Measurements from ENCODE around the gene PXMP4.

Gene PXMP4

DNA sequence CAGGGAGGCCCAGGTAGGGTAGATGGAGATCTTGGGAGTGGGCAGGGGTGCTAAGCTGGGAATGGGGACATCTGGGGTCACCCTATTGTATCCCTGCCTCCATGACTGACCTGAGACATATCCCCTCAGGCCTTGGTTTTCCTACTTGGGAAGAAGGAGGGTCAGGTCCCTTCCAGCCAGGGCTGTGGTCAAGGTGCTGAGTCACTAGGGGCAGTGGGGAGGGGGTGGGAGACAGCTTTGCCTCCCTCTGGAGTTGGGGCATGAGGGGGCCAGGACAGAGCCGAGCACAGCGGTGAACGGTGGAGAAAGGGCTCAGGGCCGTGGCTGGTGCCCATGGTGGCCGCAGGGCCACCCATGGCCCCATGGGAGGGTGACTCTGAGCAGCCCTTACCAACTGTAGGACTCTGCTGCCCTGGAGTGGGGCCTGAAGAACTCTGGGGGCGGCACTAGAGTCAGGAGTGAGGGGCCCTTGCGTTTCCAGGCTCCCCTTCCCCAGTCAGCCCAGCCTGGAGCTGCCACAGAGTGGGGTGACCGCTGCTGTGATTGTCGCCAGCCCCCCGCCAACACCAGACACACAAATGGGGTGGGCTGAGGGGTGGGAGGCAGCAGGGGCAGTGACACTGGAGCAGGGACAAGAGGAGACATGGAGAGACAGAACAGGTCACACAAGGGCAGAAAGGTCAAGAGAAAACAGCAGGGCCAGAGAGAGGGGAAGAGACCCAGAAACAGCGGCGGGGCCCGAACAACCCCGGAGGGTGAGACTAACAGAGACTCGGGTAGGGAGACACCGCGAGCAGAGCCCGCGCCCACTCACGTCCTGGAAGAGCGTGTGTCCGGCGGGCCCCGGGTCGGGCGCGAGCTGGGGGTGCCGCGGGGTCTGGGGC, 46.5 kb downstream of the PXMP4 start:
- peak overlapping the region; percentile 92 for H3K27ac ChIP-seq
- TF ChIP-seq ZFX (IDR thresholded peaks at IDR 0.05), result no peak
- TF ChIP-seq, protein P1, sequence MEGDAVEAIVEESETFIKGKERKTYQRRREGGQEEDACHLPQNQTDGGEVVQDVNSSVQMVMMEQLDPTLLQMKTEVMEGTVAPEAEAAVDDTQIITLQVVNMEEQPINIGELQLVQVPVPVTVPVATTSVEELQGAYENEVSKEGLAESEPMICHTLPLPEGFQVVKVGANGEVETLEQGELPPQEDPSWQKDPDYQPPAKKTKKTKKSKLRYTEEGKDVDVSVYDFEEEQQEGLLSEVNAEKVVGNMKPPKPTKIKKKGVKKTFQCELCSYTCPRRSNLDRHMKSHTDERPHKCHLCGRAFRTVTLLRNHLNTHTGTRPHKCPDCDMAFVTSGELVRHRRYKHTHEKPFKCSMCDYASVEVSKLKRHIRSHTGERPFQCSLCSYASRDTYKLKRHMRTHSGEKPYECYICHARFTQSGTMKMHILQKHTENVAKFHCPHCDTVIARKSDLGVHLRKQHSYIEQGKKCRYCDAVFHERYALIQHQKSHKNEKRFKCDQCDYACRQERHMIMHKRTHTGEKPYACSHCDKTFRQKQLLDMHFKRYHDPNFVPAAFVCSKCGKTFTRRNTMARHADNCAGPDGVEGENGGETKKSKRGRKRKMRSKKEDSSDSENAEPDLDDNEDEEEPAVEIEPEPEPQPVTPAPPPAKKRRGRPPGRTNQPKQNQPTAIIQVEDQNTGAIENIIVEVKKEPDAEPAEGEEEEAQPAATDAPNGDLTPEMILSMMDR (conservative IDR thresholded peaks at IDR 0.05), result no peak

GRCh38 chr20:33673114-33673409, 47.0 kb downstream of the PXMP4 start:
- peak overlapping the region; percentile 92 for H3K27ac ChIP-seq
- TF ChIP-seq, protein P1 (conservative IDR thresholded peaks at IDR 0.05), result no peak
- TF ChIP-seq ZFX (IDR thresholded peaks at IDR 0.05), result no peak

DNA sequence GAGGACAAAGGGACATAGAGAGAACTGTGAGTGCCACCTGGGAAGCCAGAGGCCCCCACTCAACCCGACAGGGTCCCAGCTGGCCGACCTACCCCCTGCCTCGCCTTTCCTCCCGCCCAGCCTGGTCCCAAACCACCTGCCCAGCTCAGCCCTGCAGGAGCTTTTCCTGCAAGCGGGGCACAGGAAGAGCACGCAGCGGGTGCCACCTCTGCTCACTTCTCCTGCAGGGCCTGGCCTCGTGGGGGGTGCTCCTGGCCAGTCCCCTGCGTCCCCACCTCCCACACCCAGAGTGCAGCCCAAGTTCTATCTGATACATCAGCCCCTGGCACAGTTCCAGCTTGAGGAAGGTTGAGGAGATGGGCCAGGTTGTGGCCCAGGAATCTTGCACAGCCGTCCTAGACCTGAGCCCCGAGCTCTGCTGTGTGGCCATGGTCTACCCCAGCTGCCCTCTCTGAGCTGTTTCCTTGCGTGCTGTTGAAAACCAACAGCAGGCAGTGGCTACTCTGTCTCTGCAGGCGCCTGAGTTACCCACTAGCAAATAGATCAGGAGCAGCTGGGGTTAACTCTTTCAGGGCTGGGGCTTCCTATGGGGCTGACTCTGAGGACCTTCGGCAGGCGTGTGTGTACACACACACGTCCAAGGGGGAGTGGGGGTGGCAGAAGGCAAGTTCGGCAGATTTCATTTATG, 47.5 kb downstream of the PXMP4 start:
- H3K27ac ChIP-seq, result peak overlapping the region; percentile 92
- TF ChIP-seq ZFX (IDR thresholded peaks at IDR 0.05), result no peak
- TF ChIP-seq, protein P1 (conservative IDR thresholded peaks at IDR 0.05), result no peak

DNA sequence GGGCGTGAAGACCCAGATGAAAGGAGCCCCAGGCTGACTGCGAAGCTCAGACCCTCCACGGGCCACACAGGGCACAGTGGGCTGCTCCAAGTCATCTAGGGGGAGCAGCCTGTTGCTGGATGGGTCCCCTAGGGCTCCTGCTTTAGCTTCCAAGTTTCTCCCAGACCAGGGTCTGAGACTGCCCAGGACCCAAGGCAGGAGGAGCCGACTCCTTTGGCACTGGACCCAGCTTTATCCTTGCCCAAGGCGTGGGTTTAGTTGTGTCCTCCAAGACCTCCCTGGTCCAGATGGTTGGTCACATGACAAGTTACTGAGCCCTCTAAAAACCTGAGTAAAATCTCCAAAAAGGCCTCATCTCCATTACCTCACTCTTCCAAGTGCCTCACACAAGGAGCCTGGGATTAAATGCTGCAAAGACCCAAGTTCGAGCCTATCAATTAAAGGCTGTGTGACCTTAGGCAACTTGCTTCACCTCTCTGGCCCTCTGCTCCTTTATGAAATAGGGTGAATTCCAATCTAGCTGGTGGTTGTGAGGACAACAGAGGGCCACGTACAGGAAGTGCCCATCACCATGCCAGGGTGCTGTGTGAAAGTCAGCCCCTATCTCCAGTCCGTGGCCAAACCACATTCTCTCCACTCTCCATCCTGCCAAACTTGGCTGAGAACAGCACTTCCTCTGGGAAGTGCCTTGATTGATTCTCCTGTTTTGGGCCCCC, 48.4 kb downstream of the PXMP4 start:
- TF ChIP-seq, protein P1 (conservative IDR thresholded peaks at IDR 0.05), result no peak
- no peak for TF ChIP-seq ZFX (IDR thresholded peaks at IDR 0.05)
- H3K27ac ChIP-seq, result peak overlapping the region; percentile 92

DNA sequence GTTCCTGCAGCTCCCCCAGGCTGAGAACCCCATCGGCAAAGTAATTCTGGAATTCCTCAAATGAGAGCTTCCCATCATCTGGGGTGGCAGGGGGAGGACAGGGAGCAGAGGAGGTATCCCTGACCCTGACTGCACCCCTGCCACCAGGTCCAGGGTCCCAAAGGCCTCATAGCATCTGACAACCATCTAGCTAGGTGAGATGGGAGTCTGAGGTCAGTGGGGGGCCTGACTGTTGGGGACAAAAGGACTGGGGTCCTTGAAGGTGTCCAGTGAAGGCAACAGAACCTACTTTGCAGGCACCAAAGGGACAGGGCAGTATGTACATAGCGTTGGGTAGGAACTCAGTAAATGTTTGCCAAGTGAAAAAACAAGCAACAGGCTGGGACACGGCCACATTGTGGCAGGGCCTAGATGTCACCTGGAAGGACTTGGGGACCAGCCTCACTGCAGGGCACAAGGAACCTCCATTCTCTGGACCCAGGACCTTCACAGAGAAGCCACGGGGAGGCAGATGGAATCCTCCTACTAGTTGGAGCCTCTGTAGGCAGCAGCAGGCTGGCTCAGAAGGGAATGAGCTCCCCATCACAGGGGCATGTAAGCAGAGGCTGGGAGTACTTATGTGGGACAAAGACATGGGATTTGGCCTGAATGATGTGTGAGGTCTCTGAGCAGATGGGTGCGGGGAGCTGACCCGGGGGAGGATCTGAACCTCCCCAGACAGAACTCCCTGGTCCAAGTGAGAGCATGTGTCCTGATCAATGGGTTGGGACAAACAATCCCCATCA, 49.2 kb downstream of the PXMP4 start:
- TF ChIP-seq, protein P1 (conservative IDR thresholded peaks at IDR 0.05), result no peak
- no peak for TF ChIP-seq ZFX (IDR thresholded peaks at IDR 0.05)
- peak overlapping the region; percentile 23 for H3K27ac ChIP-seq

DNA sequence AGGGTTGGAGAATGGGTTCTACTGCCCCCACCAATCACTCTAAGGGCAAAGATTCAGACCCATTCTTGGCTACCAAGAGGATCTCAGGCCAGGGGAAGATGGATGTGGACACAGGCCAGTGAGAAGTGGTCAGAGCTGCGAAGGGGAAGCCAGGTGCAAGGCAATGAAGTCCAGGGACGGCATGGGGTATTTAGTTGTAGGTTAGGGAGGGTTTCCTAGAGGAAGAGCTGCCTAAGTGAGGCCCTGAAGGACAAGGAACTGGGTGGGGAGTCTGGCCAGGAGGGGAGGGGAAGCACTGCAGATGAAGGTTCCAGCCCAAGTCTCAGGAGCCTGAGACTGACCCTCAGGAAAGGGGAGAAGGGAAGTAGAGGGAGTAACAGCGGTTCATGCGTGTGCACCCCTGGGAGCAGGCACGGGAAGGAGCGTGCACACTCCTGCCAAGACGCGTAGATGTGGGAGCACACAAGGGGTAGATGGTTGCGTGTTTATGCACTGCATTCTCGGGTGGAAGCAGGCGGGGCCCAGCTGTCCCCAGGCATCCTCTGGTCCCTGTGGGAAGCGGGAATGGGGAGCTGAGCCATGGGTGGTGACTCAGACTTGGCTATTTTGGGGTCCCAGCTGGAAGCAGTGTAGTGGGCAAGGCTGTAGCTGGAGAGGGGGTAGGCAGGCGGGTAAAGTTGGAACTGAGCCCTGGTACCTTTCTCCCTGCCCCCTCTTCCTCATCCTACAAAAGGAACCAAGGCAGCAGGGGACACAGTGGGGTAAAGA, 50.1 kb downstream of the PXMP4 start:
- TF ChIP-seq, protein P1 (conservative IDR thresholded peaks at IDR 0.05), result no peak
- no peak for TF ChIP-seq ZFX (IDR thresholded peaks at IDR 0.05)
- H3K27ac ChIP-seq, result peak overlapping the region; percentile 23

Measured in C4-2B (cell line).